ENCODE data around the gene FOXE1. TPM values are rescaled to one million over a fixed set of nuclear protein-coding genes. Genes with fewer than 3 reads are reported as not detected.

The FOXE1 gene
- total RNA-seq, 1 experiment from 2014 or later, result not detected

DNA sequence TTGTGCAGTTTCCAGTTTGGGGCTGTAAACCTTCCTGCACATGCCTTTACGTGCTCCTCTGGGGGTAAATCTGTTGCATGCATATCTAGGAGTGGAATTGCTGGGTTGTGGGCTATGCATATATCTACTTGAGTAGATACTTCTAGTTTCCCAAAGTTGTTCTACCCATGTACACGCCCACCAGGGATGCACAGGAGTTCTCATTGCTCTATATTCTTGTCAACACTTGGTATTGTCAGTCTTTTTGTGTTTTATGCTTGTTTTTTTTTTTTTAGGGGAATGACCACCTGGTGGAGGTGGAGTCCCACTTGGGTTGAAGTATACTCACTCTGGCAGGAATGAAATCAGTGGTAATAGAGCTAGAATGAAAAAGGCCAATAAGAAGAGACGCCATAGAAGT, 23.0 kb downstream of the FOXE1 start:
- Histone ChIP-seq H2AFZ (ENCODE audit: low read depth, low read length, poor library complexity, severe bottlenecking) (no peak overlapping the region), H3K4me3 (replicated peaks in 1 of 2; ENCODE audit: low read depth in 1 of 2, low read length in 2 of 2) (no peak overlapping the region), H3K4me2 (ENCODE audit: low read length) (no peak overlapping the region), H3K9me3 (ENCODE audit: control insufficient read depth in 1 of 2, insufficient read depth in 1 of 2, low read depth in 1 of 2, low read length in 2 of 2) (no peaks in the 10 kb centered on the region), H3K36me3 (ENCODE audit: control insufficient read depth in 1 of 2, insufficient read depth in 2 of 2, low read length in 2 of 2) (no peaks in the 10 kb centered on the region), H3K79me2 (ENCODE audit: insufficient read depth, low read length) (no peaks in the 10 kb centered on the region), H3K27ac (ENCODE audit: low read depth, low read length) (no peak overlapping the region), H4K20me1 (ENCODE audit: insufficient read depth) (no peaks in the 10 kb centered on the region), H3K4me1 (ENCODE audit: control insufficient read depth in 1 of 2, insufficient read depth in 2 of 2, low read length in 2 of 2) (peaks cover 0 to 7% of the 10 kb centered on the region in 2 experiments; a peak in 2 of 4 replicates), H3K9me2 (ENCODE audit: insufficient read depth) (no peaks in the 10 kb centered on the region), H3K27me3 (ENCODE audit: insufficient read depth, low read length) (no peaks in the 10 kb centered on the region), H3K9ac (ENCODE audit: low read length) (no peak overlapping the region)
- ATAC-seq (no peak), DNase-seq (ENCODE audit: low read depth, low spot score) (no peak)
- ChIA-PET POLR2A (no interaction called here), CTCF (no interaction called here), RAD21 (ENCODE audit: low non-redundant PET in 1 of 2, low total read pairs in 2 of 2, uncharacterized antibody in 2 of 2, unreplicated experiment in 2 of 2) (no interaction called here)
- intact Hi-C loops (cut with micrococcal nuclease), result no loop called here
- TF ChIP-seq POLR2A (IDR thresholded peaks at IDR 0.05; ENCODE audit: borderline replicate concordance, extremely low read depth, insufficient read depth, insufficient read length) (no peak), RAD21 (IDR thresholded peaks at IDR 0.05; ENCODE audit: low read depth) (no peak), YY1 (IDR thresholded peaks at IDR 0.05; ENCODE audit: extremely low read depth, insufficient replicate concordance, low read depth, low read length) (no peak), ZFX (IDR thresholded peaks at IDR 0.05) (no peak), POLR2AphosphoS5 (IDR thresholded peaks at IDR 0.05; ENCODE audit: low read depth, low read length) (no peak), EZH2phosphoT487 (IDR thresholded peaks at IDR 0.05; ENCODE audit: borderline replicate concordance) (no peak), EGR1 (IDR thresholded peaks at IDR 0.05; ENCODE audit: low read depth) (no peak), ELF1 (IDR thresholded peaks at IDR 0.05; ENCODE audit: borderline replicate concordance, low read depth) (no peak), ZNF274 (IDR thresholded peaks at IDR 0.05; ENCODE audit: low read depth, low read length) (no peak), FOSL1 (IDR thresholded peaks at IDR 0.05; ENCODE audit: low read depth) (no peak), SRF (IDR thresholded peaks at IDR 0.05; ENCODE audit: low read depth) (no peak), SIN3A (IDR thresholded peaks at IDR 0.05; ENCODE audit: low read depth) (no peak), TCF7L2 (IDR thresholded peaks at IDR 0.05; ENCODE audit: borderline replicate concordance, extremely low read depth, insufficient read depth, insufficient read length) (no peak)
- TF ChIP-seq, protein P1, sequence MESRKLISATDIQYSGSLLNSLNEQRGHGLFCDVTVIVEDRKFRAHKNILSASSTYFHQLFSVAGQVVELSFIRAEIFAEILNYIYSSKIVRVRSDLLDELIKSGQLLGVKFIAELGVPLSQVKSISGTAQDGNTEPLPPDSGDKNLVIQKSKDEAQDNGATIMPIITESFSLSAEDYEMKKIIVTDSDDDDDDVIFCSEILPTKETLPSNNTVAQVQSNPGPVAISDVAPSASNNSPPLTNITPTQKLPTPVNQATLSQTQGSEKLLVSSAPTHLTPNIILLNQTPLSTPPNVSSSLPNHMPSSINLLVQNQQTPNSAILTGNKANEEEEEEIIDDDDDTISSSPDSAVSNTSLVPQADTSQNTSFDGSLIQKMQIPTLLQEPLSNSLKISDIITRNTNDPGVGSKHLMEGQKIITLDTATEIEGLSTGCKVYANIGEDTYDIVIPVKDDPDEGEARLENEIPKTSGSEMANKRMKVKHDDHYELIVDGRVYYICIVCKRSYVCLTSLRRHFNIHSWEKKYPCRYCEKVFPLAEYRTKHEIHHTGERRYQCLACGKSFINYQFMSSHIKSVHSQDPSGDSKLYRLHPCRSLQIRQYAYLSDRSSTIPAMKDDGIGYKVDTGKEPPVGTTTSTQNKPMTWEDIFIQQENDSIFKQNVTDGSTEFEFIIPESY (IDR thresholded peaks at IDR 0.05; ENCODE audit: extremely low read depth, insufficient replicate concordance, low read length), result no peak
- TF ChIP-seq, protein P2, sequence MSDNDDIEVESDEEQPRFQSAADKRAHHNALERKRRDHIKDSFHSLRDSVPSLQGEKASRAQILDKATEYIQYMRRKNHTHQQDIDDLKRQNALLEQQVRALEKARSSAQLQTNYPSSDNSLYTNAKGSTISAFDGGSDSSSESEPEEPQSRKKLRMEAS (IDR thresholded peaks at IDR 0.05), result no peak
- no TSS peak for BruUV-seq (replicated peaks)

Measured in HCT116 (cell line).